ENCODE results near the gene PCDHA3. TPM values are rescaled to one million over a fixed set of nuclear protein-coding genes. Genes with fewer than 3 reads are reported as not detected.

Gene PCDHA3
- polyA plus RNA-seq, 1 experiment, result 0.27 TPM

Other genes with a start within 250 kb of the PCDHA3 start
- gene SRA1, start 243.6 kb upstream of the PCDHA3 start, polyA plus RNA-seq (2011; rRNA removed), result 52.3 and 52.8 TPM in 2 replicates
- gene APBB3, start 236.5 kb upstream of the PCDHA3 start, polyA plus RNA-seq (2011; rRNA removed), result 13.6 and 14.9 TPM in 2 replicates
- 63.4 and 86.2 TPM in 2 replicates for gene SLC35A4, start 236.2 kb upstream of the PCDHA3 start, polyA plus RNA-seq (2011; rRNA removed)
- gene CD14, start 167.9 kb upstream of the PCDHA3 start, polyA plus RNA-seq (2011; rRNA removed), result 0.29 and 0.71 TPM in 2 replicates
- gene TMCO6, start 161.6 kb upstream of the PCDHA3 start, polyA plus RNA-seq (2011; rRNA removed), result 5.0 and 5.7 TPM in 2 replicates
- 64.0 and 85.6 TPM in 2 replicates for gene NDUFA2, start 153.4 kb upstream of the PCDHA3 start, polyA plus RNA-seq (2011; rRNA removed)
- 118 and 136 TPM in 2 replicates for gene IK, start 153.2 kb upstream of the PCDHA3 start, polyA plus RNA-seq (2011; rRNA removed)
- gene WDR55, start 136.2 kb upstream of the PCDHA3 start, polyA plus RNA-seq (2011; rRNA removed), result 13.6 and 14.3 TPM in 2 replicates
- gene DND1, start 127.5 kb upstream of the PCDHA3 start, polyA plus RNA-seq (2011; rRNA removed), result 0.14 and 0.31 TPM in 2 replicates
- gene HARS1, start 109.7 kb upstream of the PCDHA3 start, polyA plus RNA-seq (2011; rRNA removed), result 93.6 and 98.8 TPM in 2 replicates
- 39.9 and 48.6 TPM in 2 replicates for gene HARS2, start 109.6 kb upstream of the PCDHA3 start, polyA plus RNA-seq (2011; rRNA removed)
- gene ZMAT2, start 100.6 kb upstream of the PCDHA3 start, polyA plus RNA-seq (2011; rRNA removed), result 66.6 and 82.8 TPM in 2 replicates
- 0.06 and 0.09 TPM in 2 replicates for gene PCDHA1, start 14.9 kb upstream of the PCDHA3 start, polyA plus RNA-seq (2011; rRNA removed)
- gene PCDHA2, start 6.2 kb upstream of the PCDHA3 start, polyA plus RNA-seq (2011; rRNA removed), result 0.05 and 0.07 TPM in 2 replicates
- gene PCDHA4, start 6.0 kb downstream of the PCDHA3 start, polyA plus RNA-seq (2011; rRNA removed), result not detected in 2 replicates
- 0.02 TPM in 1 of 2 replicates, not detected in the other for gene PCDHA5, start 20.6 kb downstream of the PCDHA3 start, polyA plus RNA-seq (2011; rRNA removed)
- 0.02 and 0.09 TPM in 2 replicates for gene PCDHA6, start 26.9 kb downstream of the PCDHA3 start, polyA plus RNA-seq (2011; rRNA removed)
- 0.09 and 0.14 TPM in 2 replicates for gene PCDHA7, start 33.2 kb downstream of the PCDHA3 start, polyA plus RNA-seq (2011; rRNA removed)
- gene PCDHA8, start 40.1 kb downstream of the PCDHA3 start, polyA plus RNA-seq (2011; rRNA removed), result 0.01 TPM in 1 of 2 replicates, not detected in the other
- 0.02 TPM in 1 of 2 replicates, not detected in the other for gene PCDHA9, start 47.3 kb downstream of the PCDHA3 start, polyA plus RNA-seq (2011; rRNA removed)
- 0.01 and 0.02 TPM in 2 replicates for gene PCDHA10, start 54.8 kb downstream of the PCDHA3 start, polyA plus RNA-seq (2011; rRNA removed)
- not detected in 2 replicates for gene PCDHA11, start 67.9 kb downstream of the PCDHA3 start, polyA plus RNA-seq (2011; rRNA removed)
- not detected in 2 replicates for gene PCDHA12, start 74.3 kb downstream of the PCDHA3 start, polyA plus RNA-seq (2011; rRNA removed)
- not detected in 2 replicates for gene PCDHA13, start 81.1 kb downstream of the PCDHA3 start, polyA plus RNA-seq (2011; rRNA removed)
- 0.02 and 0.04 TPM in 2 replicates for gene PCDHAC1, start 125.2 kb downstream of the PCDHA3 start, polyA plus RNA-seq (2011; rRNA removed)
- not detected in 2 replicates for gene PCDHAC2, start 165.4 kb downstream of the PCDHA3 start, polyA plus RNA-seq (2011; rRNA removed)